H9 (cell line): ENCODE results near the gene ITGA2. TPM values are rescaled to one million over a fixed set of nuclear protein-coding genes. Genes with fewer than 3 reads are reported as not detected.

Experiments used
- DNase-seq: peaks from one replicate; pipeline ENCODE4 v3.0.0-alpha.2; 2017
- H2AFZ ChIP-seq: one replicate; pipeline ENCODE4 v1.6.1; 2013; ENCODE audit warnings: mild to moderate bottlenecking, low read length, control low read depth, moderate library complexity
- H2AK5ac ChIP-seq: 2 replicates; pipeline ENCODE4 v1.6.1; 2013; ENCODE audit warnings: low read length, control low read depth, mixed read lengths; ENCODE audit not compliant: insufficient read length
- H2BK120ac ChIP-seq: one replicate; pipeline ENCODE4 v1.6.1; 2013; ENCODE audit warnings: low read depth, mild to moderate bottlenecking, low read length, control low read depth, inconsistent platforms; ENCODE audit not compliant: poor library complexity, severe bottlenecking
- H2BK12ac ChIP-seq: 2 replicates; pipeline ENCODE4 v1.6.1; 2013; ENCODE audit warnings: low read length, control low read depth, mixed read lengths, low read depth; ENCODE audit not compliant: insufficient read length
- H2BK15ac ChIP-seq: 2 replicates; pipeline ENCODE4 v1.6.1; 2013; ENCODE audit warnings: low read depth, low read length, control low read depth
- H2BK20ac ChIP-seq: one replicate; pipeline ENCODE4 v1.6.1; 2013; ENCODE audit warnings: low read depth, mild to moderate bottlenecking, low read length, control low read depth, inconsistent platforms; ENCODE audit not compliant: poor library complexity, severe bottlenecking
- H2BK5ac ChIP-seq: 2 replicates; pipeline ENCODE4 v1.6.1; 2013; ENCODE audit warnings: low read length, control low read depth, mixed read lengths; ENCODE audit not compliant: insufficient read length
- H3K14ac ChIP-seq: 2 replicates; pipeline ENCODE4 v1.6.1; 2013; ENCODE audit warnings: low read length, control low read depth; ENCODE audit not compliant: insufficient read depth
- H3K18ac ChIP-seq: 2 replicates; pipeline ENCODE4 v1.6.1; 2013; ENCODE audit warnings: low read depth, mild to moderate bottlenecking, mixed read lengths, low read length, control low read depth; ENCODE audit not compliant: insufficient read length
- H3K23ac ChIP-seq: 2 replicates; pipeline ENCODE4 v1.6.1; 2013; ENCODE audit warnings: low read length, control low read depth, mixed read lengths, low read depth; ENCODE audit not compliant: insufficient read length
- H3K23me2 ChIP-seq: 2 replicates; pipeline ENCODE4 v1.6.1; 2013; ENCODE audit warnings: low read depth, mild to moderate bottlenecking, mixed read lengths, low read length, control low read depth; ENCODE audit not compliant: insufficient read length, poor library complexity, severe bottlenecking
- H3K27ac ChIP-seq: 2 replicates; pipeline ENCODE4 v1.5.1; 2013; ENCODE audit warnings: low read length, control low read depth, mixed read lengths, low read depth; ENCODE audit not compliant: insufficient read length
- H3K27me3 ChIP-seq: 2 replicates; pipeline ENCODE4 v1.6.1; 2013; ENCODE audit warnings: low read length, control low read depth, inconsistent platforms; ENCODE audit not compliant: insufficient read depth
- H3K4ac ChIP-seq: 2 replicates; pipeline ENCODE4 v1.6.1; 2013; ENCODE audit warnings: low read depth, mild to moderate bottlenecking, control low read depth, inconsistent platforms, low read length, moderate library complexity
- H3K4me1 ChIP-seq: 2 replicates; pipeline ENCODE4 v1.6.1; 2013; ENCODE audit warnings: low read length, control low read depth, inconsistent platforms; ENCODE audit not compliant: insufficient read depth
- H3K4me2 ChIP-seq: 2 replicates; pipeline ENCODE4 v1.6.1; 2013; ENCODE audit warnings: low read length, control low read depth, mixed read lengths; ENCODE audit not compliant: insufficient read length, insufficient read depth
- H3K56ac ChIP-seq: 2 replicates; pipeline ENCODE4 v1.6.1; 2013; ENCODE audit warnings: low read depth, mild to moderate bottlenecking, mixed read lengths, low read length, control low read depth; ENCODE audit not compliant: insufficient read length
- H3K79me1 ChIP-seq: 2 replicates; pipeline ENCODE4 v1.6.1; 2013; ENCODE audit warnings: low read depth, mild to moderate bottlenecking, moderate library complexity, low read length, control low read depth, inconsistent platforms; ENCODE audit not compliant: insufficient read depth, poor library complexity, severe bottlenecking
- H3K79me2 ChIP-seq: 2 replicates; pipeline ENCODE4 v1.6.1; 2013; ENCODE audit warnings: low read length, control low read depth, inconsistent platforms; ENCODE audit not compliant: insufficient read depth
- H3K9ac ChIP-seq: 2 replicates; pipeline ENCODE4 v1.6.1; 2013; ENCODE audit warnings: low read length, control low read depth, mixed read lengths; ENCODE audit not compliant: insufficient read length; ENCODE audit errors: extremely low read depth
- H3K9me3 ChIP-seq: one replicate; pipeline ENCODE4 v1.6.1; 2013; ENCODE audit warnings: low read depth, low read length, inconsistent platforms; ENCODE audit not compliant: control insufficient read depth
- H3T11ph ChIP-seq: one replicate; pipeline ENCODE4 v1.6.1; 2013; ENCODE audit warnings: mild to moderate bottlenecking, low read length, control low read depth, inconsistent platforms
- H4K20me1 ChIP-seq: one replicate; pipeline ENCODE4 v1.6.1; 2013; ENCODE audit not compliant: control insufficient read depth, insufficient read length, insufficient read depth
- H4K5ac ChIP-seq: 2 replicates; pipeline ENCODE4 v1.6.1; 2013; ENCODE audit warnings: low read depth, mild to moderate bottlenecking, mixed read lengths, low read length, control low read depth; ENCODE audit not compliant: insufficient read length
- H4K8ac ChIP-seq: replicated peaks from 2 replicates; pipeline ENCODE4 v1.6.1; 2013; ENCODE audit warnings: low read length, control low read depth, mixed read lengths, low read depth; ENCODE audit not compliant: insufficient read length
- H4K91ac ChIP-seq: 2 replicates; pipeline ENCODE4 v1.6.1; 2013; ENCODE audit warnings: low read depth, mild to moderate bottlenecking, moderate library complexity, mixed read lengths, low read length, control low read depth; ENCODE audit not compliant: insufficient read length
- H3K27ac Mint-ChIP-seq, 3 experiments: 2 replicates in 2 of 3; 3 replicates in 1 of 3; pipeline ENCODE4 v1.8.0; 2020 to 2021; ENCODE audit warnings: mixed read lengths in 3 of 3, mild to moderate bottlenecking in 1 of 3, moderate library complexity in 1 of 3
- H3K27me3 Mint-ChIP-seq: 2 replicates; pipeline ENCODE4 v1.8.0; 2021; ENCODE audit warnings: low read depth, mild to moderate bottlenecking, moderate library complexity, mixed read lengths
- H3K36me3 Mint-ChIP-seq, 3 experiments: 2 replicates in 2 of 3; 3 replicates in 1 of 3; pipeline ENCODE4 v1.8.0; 2020 to 2021; ENCODE audit warnings: low read depth in 3 of 3, mixed read lengths in 3 of 3; ENCODE audit not compliant: insufficient read depth in 1 of 3
- H3K4me1 Mint-ChIP-seq, 2 experiments: 2 replicates each; pipeline ENCODE4 v1.8.0; 2020; ENCODE audit warnings: mixed read lengths in 2 of 2
- H3K4me3 Mint-ChIP-seq, 2 experiments: 2 replicates in 1 of 2; 3 replicates in 1 of 2; pipeline ENCODE4 v1.8.0; 2020 to 2021; ENCODE audit warnings: mild to moderate bottlenecking in 2 of 2, mixed read lengths in 2 of 2, moderate library complexity in 1 of 2
- H3K9me3 Mint-ChIP-seq, 2 experiments: 2 replicates in 1 of 2; 3 replicates in 1 of 2; pipeline ENCODE4 v1.8.0; 2020; ENCODE audit warnings: mild to moderate bottlenecking in 2 of 2, mixed read lengths in 2 of 2, moderate library complexity in 1 of 2
- CTCF ChIP-seq: fragments of 200-600 bp; sonication (generic); conservative IDR thresholded peaks from 3 replicates; pipeline ENCODE4 v1.8.0; 2021; ENCODE audit warnings: antibody characterized with exemption, mild to moderate bottlenecking
- WGBS: extraction: QIAGEN DNeasy Blood & Tissue Kit; methylation state at CpG from one replicate; pipeline ENCODE4 v1.1.7; 2013; ENCODE audit warnings: missing lambda C conversion rate, low lambda C conversion rate, mixed read lengths; ENCODE audit not compliant: insufficient read length; ENCODE audit errors: extremely low coverage; 5-methylcytosine and 5-hydroxymethylcytosine counted together
- total RNA-seq: library from RNA; stranded (reverse); gene quantifications from 2 replicates; pipeline ENCODE4 v1.2.1, GENCODE V29; 2021

Gene ITGA2
- total RNA-seq, 1 experiment from 2014 or later: 3.0 TPM

DNA sequence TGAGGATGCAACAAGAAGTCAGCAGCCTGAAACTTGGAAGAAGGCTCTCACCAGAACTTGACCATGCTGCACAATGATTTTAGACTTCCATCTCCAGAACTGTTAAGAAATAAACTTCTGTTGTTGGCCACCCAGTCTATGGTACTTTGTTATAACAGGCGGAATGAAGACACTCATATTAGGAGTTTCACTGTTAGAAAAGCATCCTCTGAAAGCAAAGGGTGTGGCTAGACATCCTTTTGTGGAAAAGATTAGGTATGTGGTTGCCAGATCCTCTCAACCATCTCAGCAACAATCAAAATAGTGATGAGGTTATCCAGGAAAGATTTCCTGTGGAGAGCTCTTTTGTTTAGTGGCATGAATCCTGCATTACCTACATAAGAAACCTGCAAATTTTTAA is 20.7 kb downstream of the ITGA2 start:
- WGBS: no CpG with 5 or more reads among the region's 1 CpG

More for the DNA sequence above, 20.7 kb downstream of the ITGA2 start:
- Histone ChIP-seq H3K23ac (no peak overlapping the region), H2BK120ac (no peak overlapping the region), H3K23me2 (no peaks in the 10 kb centered on the region), H2BK5ac (no peak overlapping the region), H2BK15ac (no peak overlapping the region), H3K9me3 (no peaks in the 10 kb centered on the region), H3K18ac (no peak overlapping the region), H3K4me1 (no peaks in the 10 kb centered on the region), H3K4ac (no peak overlapping the region), H3K79me1 (no peaks in the 10 kb centered on the region), H4K5ac (no peak overlapping the region), H4K20me1 (no peaks in the 10 kb centered on the region), H2BK12ac (no peak overlapping the region), H4K91ac (no peak overlapping the region), H3K14ac (no peak overlapping the region), H2AFZ (no peak overlapping the region), H3K9ac (no peak overlapping the region), H2AK5ac (no peak overlapping the region), H3K27ac (no peak overlapping the region), H3K79me2 (no peaks in the 10 kb centered on the region), H2BK20ac (no peak overlapping the region), H3K56ac (no peak overlapping the region), H4K8ac (no peak overlapping the region), H3T11ph (no peak overlapping the region), H3K27me3 (no peaks in the 10 kb centered on the region), H3K4me2 (no peak overlapping the region)
- peaks cover 0 to 9% of the 10 kb centered on the region in 2 experiments; a peak in 2 of 4 replicates for H3K4me1 Mint-ChIP-seq
- no peaks in the 10 kb centered on the region for H3K36me3 Mint-ChIP-seq
- no peak overlapping the region; a peak in 1 of 7 replicates for H3K27ac Mint-ChIP-seq
- TF ChIP-seq CTCF: no peak
- no peak for DNase-seq
- no peaks in the 10 kb centered on the region for H3K9me3 Mint-ChIP-seq
- no peaks in the 10 kb centered on the region for H3K27me3 Mint-ChIP-seq
- H3K4me3 Mint-ChIP-seq: no peak overlapping the region
